K562 (cell line): ENCODE results near the gene WDHD1. TPM values are rescaled to one million over a fixed set of nuclear protein-coding genes. Genes with fewer than 3 reads are reported as not detected.

Experiments used
- ATAC-seq: fragments of 200-7000 bp; cut with Tn5 transposase; 3 replicates; pipeline ENCODE4 v1.9.1; 2020; ENCODE audit warnings: moderate library complexity
- BruUV-seq: library from RNA; stranded (reverse); fragments of 400-500 nt; replicated peaks from 2 replicates; lab custom pipeline; 2021; lab: Mats Ljungman, UMichigan
- CTCF ChIA-PET: fragments of 300-600 bp; formaldehyde crosslinking; extraction: SDS; loops from one replicate; lab custom pipeline; 2021; ENCODE audit warnings: low intra/inter-chr PET ratio; lab: Yijun Ruan, JAX
- POLR2A ChIA-PET: fragments of 300-600, 350-650 bp; sonication (Branson Sonifier 250); formaldehyde crosslinking; extraction: SDS; loops from one replicate; lab custom pipeline; 2021; ENCODE audit warnings: antibody characterized with exemption, inconsistent platforms; lab: Yijun Ruan, JAX
- DNase-seq, 4 experiments: peaks; one replicate each; pipeline versions ENCODE4 v3.0.0 to v3.0.0-alpha.2; 2011 to 2018; ENCODE audit warnings: low spot score in 3 of 4, mixed read lengths in 3 of 4; ENCODE audit errors: extremely low read depth in 1 of 4
- FAIRE-seq: peaks from 2 replicates; lab custom pipeline; 2011; peaks lifted over from hg19 to GRCh38; lab: Jason Lieb, UNC
- H2AFZ ChIP-seq: 2 replicates; pipeline ENCODE4 v1.6.0; 2011; ENCODE audit warnings: low read depth, low read length, control low read depth, inconsistent platforms
- H3K27ac ChIP-seq: fragments of 200-600 bp; 3 replicates; pipeline ENCODE4 v1.8.0; 2011; ENCODE audit warnings: low read depth, mild to moderate bottlenecking, control low read depth, inconsistent platforms, low read length, moderate library complexity, mixed read lengths; ENCODE audit errors: extremely low read depth
- H3K27me3 ChIP-seq, 2 experiments: fragments of 300-600 bp in 1 of 2; 2 replicates in 1 of 2; 3 replicates in 1 of 2; pipeline versions ENCODE4 v1.6.0 to v1.8.0; 2011; ENCODE audit warnings: inconsistent platforms in 2 of 2, low read length in 2 of 2, mild to moderate bottlenecking in 1 of 2, mixed read lengths in 1 of 2, moderate library complexity in 1 of 2; ENCODE audit not compliant: control insufficient read depth in 2 of 2, insufficient read depth in 2 of 2
- H3K36me3 ChIP-seq: fragments of 300-600 bp; 3 replicates; pipeline ENCODE4 v1.8.0; 2011; ENCODE audit warnings: mild to moderate bottlenecking, low read length, inconsistent platforms; ENCODE audit not compliant: control insufficient read depth, insufficient read depth
- H3K4me1 ChIP-seq, 2 experiments: fragments of 200-600 bp in 1 of 2; replicated peaks in 1 of 2; 2 replicates in 1 of 2; 3 replicates in 1 of 2; pipeline versions ENCODE4 v1.5.1 to v1.8.0; 2011; ENCODE audit warnings: inconsistent platforms in 2 of 2, low read length in 2 of 2, mild to moderate bottlenecking in 1 of 2, mixed read lengths in 1 of 2, moderate library complexity in 1 of 2; ENCODE audit not compliant: control insufficient read depth in 2 of 2, insufficient read depth in 2 of 2
- H3K4me2 ChIP-seq: 2 replicates; pipeline ENCODE4 v1.6.1; 2011; ENCODE audit warnings: low read length, control low read depth, inconsistent platforms, mixed read lengths; ENCODE audit not compliant: insufficient read depth
- H3K4me3 ChIP-seq: fragments of 200-600 bp; sonication (generic), shearing (Covaris generic); 2 replicates; pipeline ENCODE4 v1.5.1; 2016; ENCODE audit warnings: control low read depth, inconsistent platforms
- H3K79me2 ChIP-seq: fragments of 200-600 bp; 3 replicates; pipeline ENCODE4 v1.8.0; 2011; ENCODE audit warnings: low read length, inconsistent platforms; ENCODE audit not compliant: control insufficient read depth, insufficient read depth
- H3K9ac ChIP-seq, 2 experiments: 2 replicates each; pipeline versions ENCODE4 v1.6.0 to v1.6.1; 2011; ENCODE audit warnings: low read depth in 2 of 2, low read length in 2 of 2, control low read depth in 1 of 2, inconsistent platforms in 1 of 2, mild to moderate bottlenecking in 1 of 2, mixed read lengths in 1 of 2; ENCODE audit not compliant: insufficient read depth in 1 of 2
- H3K9me1 ChIP-seq: one replicate; pipeline ENCODE4 v1.6.0; 2011; ENCODE audit warnings: inconsistent platforms, mild to moderate bottlenecking, low read length, moderate library complexity; ENCODE audit not compliant: control insufficient read depth, insufficient read depth
- H3K9me3 ChIP-seq: replicated peaks from 2 replicates; pipeline ENCODE4 v1.5.1; 2011; ENCODE audit warnings: low read depth, low read length, inconsistent platforms; ENCODE audit not compliant: control insufficient read depth, insufficient read depth
- H4K20me1 ChIP-seq: replicated peaks from 2 replicates; pipeline ENCODE4 v1.6.1; 2011; ENCODE audit warnings: low read length, inconsistent platforms, mixed read lengths; ENCODE audit not compliant: control insufficient read depth, insufficient read depth
- DIDO1 ChIP-seq: fragments of 450-650 bp; IDR thresholded peaks from 2 replicates; pipeline ENCODE4 v1.6.1; 2016; ENCODE audit warnings: low read depth, missing biosample characterization, missing genetic modification characterization
- EP300 ChIP-seq: IDR thresholded peaks from 2 replicates; pipeline ENCODE4 v1.6.1; 2012; ENCODE audit warnings: low read length, improper control_type of control experiment
- FOXA1 ChIP-seq: fragments of 450-650 bp; IDR thresholded peaks from 2 replicates; pipeline ENCODE4 v1.6.1; 2016; ENCODE audit warnings: mild to moderate bottlenecking, borderline replicate concordance
- KAT2B ChIP-seq: IDR thresholded peaks from one replicate; pipeline ENCODE4 v1.6.1; 2012; ENCODE audit warnings: low read depth, mild to moderate bottlenecking, control low read depth, inconsistent platforms, low read length, moderate library complexity
- MEF2D ChIP-seq: conservative IDR thresholded peaks from 2 replicates; pipeline ENCODE4 v1.6.1; 2016; ENCODE audit warnings: low read depth, missing genetic modification characterization, missing compliant biosample characterization
- MYC ChIP-seq, 2 experiments: fragments of 250-450 bp in 1 of 2; sonication (Bioruptor Pico) in 1 of 2; IDR thresholded peaks; 2 replicates each; pipeline versions ENCODE4 v1.5.1 to v1.6.1; 2012 to 2021; ENCODE audit warnings: low read depth in 2 of 2, borderline replicate concordance in 1 of 2, improper control_type of control experiment in 1 of 2, low read length in 1 of 2, mild to moderate bottlenecking in 1 of 2, moderate library complexity in 1 of 2
- NCOR1 ChIP-seq: fragments of 450-650 bp; IDR thresholded peaks from 2 replicates; pipeline ENCODE4 v1.6.1; 2016; ENCODE audit warnings: mild to moderate bottlenecking, moderate library complexity
- PURB ChIP-seq: sonication (generic); formaldehyde crosslinking; IDR thresholded peaks from 2 replicates; pipeline ENCODE4 v1.9.0; 2021; ENCODE audit warnings: low read depth, mild to moderate bottlenecking, missing genetic modification reagents
- ZKSCAN8 ChIP-seq: fragments of 200-800 bp; sonication (Bioruptor generic); IDR thresholded peaks from 2 replicates; pipeline ENCODE4 v1.6.1; 2016; ENCODE audit warnings: missing genetic modification characterization, missing compliant biosample characterization
- ZNF143 ChIP-seq: sonication (generic); formaldehyde crosslinking; IDR thresholded peaks from 2 replicates; pipeline ENCODE4 v1.9.0; 2022; ENCODE audit warnings: mild to moderate bottlenecking, missing genetic modification reagents
- ZNF175 ChIP-seq: fragments of 200-800 bp; sonication (Bioruptor generic); IDR thresholded peaks from 2 replicates; pipeline ENCODE4 v1.6.1; 2016; ENCODE audit warnings: low read depth, mild to moderate bottlenecking, missing genetic modification characterization, missing compliant biosample characterization
- ZNF282 ChIP-seq: sonication (generic); formaldehyde crosslinking; IDR thresholded peaks from 2 replicates; pipeline ENCODE4 v1.8.1; 2023; ENCODE audit warnings: missing genetic modification reagents
- ZNF695 ChIP-seq: fragments of 450-650 bp; formaldehyde crosslinking; IDR thresholded peaks from 2 replicates; pipeline ENCODE4 v1.4.0; 2020; ENCODE audit warnings: mild to moderate bottlenecking, moderate library complexity
- ZNF707 ChIP-seq: fragments of 250-450 bp; sonication (Bioruptor Pico); conservative IDR thresholded peaks from 2 replicates; pipeline ENCODE4 v1.8.0; 2022; ENCODE audit warnings: inconsistent platforms, mild to moderate bottlenecking, moderate library complexity
- WGBS: fragments of 100-300 bp; shearing (Covaris generic); methylation state at CpG from one replicate; pipeline ENCODE4 v1.1.6; 2016; ENCODE audit warnings: low coverage, mixed read lengths; ENCODE audit not compliant: insufficient coverage; ENCODE audit errors: missing lambda C conversion rate; 5-methylcytosine and 5-hydroxymethylcytosine counted together
- in situ Hi-C: fragments of 300-500 bp; cut with MboI; formaldehyde crosslinking; loops from 4 replicates; pipeline ENCODE4 v1.15.0; 2018; ENCODE audit warnings: inconsistent platforms, mixed read lengths
- intact Hi-C: fragments of 100-400 bp; cut with micrococcal nuclease; formaldehyde crosslinking; loops from 2 replicates; pipeline ENCODE4 v1.14.2; 2022
- polyA plus RNA-seq, 8 experiments: library from polyadenylated mRNA; depleted of rRNA in 4 of 8; stranded (reverse) in 5 of 8; unstranded in 3 of 8; fragments of >200 nt; fragmentation: Nextera tagmentation in 2 of 8; fragmentation: Illumina TruSeq in 1 of 8; extraction: Ambion mirVana in 2 of 8; extraction: Trizol in 1 of 8; gene quantifications; 2 replicates each; pipeline versions ENCODE4 v1.2.1 to v1.2.3, GENCODE V29; 2011 to 2014; ENCODE audit warnings: inconsistent platforms in 1 of 8, missing spikeins in 1 of 8
- total RNA-seq, 7 experiments: library from RNA; depleted of rRNA in 6 of 7; stranded (reverse); fragments of >200 nt in 6 of 7; fragmentation: Illumina TruSeq in 2 of 7; extraction: Trizol in 2 of 7; gene quantifications; 2 replicates each; pipeline versions ENCODE4 v1.2.1 to v1.2.3, GENCODE V29; 2011 to 2021; ENCODE audit warnings: low replicate concordance in 1 of 7
- TF ChIP-seq, protein P1 (sequence below), 2 experiments: fragments of 250-450 bp in 1 of 2; fragments of 450-650 bp in 1 of 2; sonication (Bioruptor Pico) in 1 of 2; IDR thresholded peaks; 2 replicates each; pipeline versions ENCODE4 v1.6.1 to v1.8.0; 2016 to 2021; ENCODE audit warnings: mild to moderate bottlenecking in 2 of 2, moderate library complexity in 2 of 2, missing compliant biosample characterization in 1 of 2, missing genetic modification characterization in 1 of 2
- TF ChIP-seq, protein P2 (sequence below): sonication (generic); formaldehyde crosslinking; IDR thresholded peaks from 2 replicates; pipeline ENCODE4 v1.8.0; 2022; ENCODE audit warnings: mild to moderate bottlenecking, missing genetic modification reagents
- TF ChIP-seq, protein P3 (sequence below): sonication (generic); formaldehyde crosslinking; IDR thresholded peaks from 2 replicates; pipeline ENCODE4 v1.8.1; 2022; ENCODE audit warnings: missing genetic modification reagents
- TF ChIP-seq, protein P4 (sequence below): sonication (generic); formaldehyde crosslinking; IDR thresholded peaks from 2 replicates; pipeline ENCODE4 v1.8.1; 2023; ENCODE audit warnings: mild to moderate bottlenecking, missing genetic modification reagents
- TF ChIP-seq, protein P5 (sequence below): IDR thresholded peaks from 2 replicates; pipeline ENCODE4 v1.6.1; 2014; ENCODE audit warnings: antibody characterized with exemption

Gene WDHD1
- total and polyA plus RNA-seq, 9 of the 15 experiments (the other 6 are each of a cell fraction or from before 2014, with no cell fraction given) = 11.7 to 39.1 (median 30.0) TPM

DNA sequence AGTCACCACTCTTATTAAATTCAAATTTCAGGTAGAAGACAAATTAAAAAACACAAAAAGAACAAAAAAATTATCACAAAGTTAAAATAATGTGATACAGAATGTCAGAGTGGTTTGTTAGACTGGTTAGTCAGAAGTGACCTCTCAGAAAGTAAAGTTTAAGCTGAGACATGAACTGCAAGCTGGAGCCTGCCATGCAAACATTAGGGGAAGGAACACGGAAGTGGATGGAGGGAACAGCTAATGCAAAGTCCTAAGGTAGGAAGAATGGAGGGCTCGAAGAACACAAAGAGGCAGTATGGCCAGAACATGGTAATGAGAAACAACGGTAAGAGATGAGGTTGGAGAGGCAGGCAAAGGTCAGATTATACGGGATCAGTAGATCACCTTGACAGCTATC, 41.7 kb downstream of the WDHD1 start:
- TF ChIP-seq MYC (IDR thresholded peaks at IDR 0.05; ENCODE audit: low read depth, low read length) (no peak), MYC (CRISPR knock-in tag; IDR thresholded peaks at IDR 0.05; ENCODE audit: borderline replicate concordance, low read depth) (no peak), ZNF175 (no peak), MEF2D (no peak), ZNF695 (CRISPR knock-in tag) (no peak), FOXA1 (no peak), ZKSCAN8 (CRISPR knock-in tag) (no peak), ZNF282 (no peak), NCOR1 (no peak), PURB (CRISPR knock-in tag) (no peak), ZNF707 (CRISPR knock-in tag) (no peak), KAT2B (no peak), ZNF143 (CRISPR knock-in tag) (no peak), DIDO1 (tag) (no peak), EP300 (no peak)
- TF ChIP-seq, protein P1, sequence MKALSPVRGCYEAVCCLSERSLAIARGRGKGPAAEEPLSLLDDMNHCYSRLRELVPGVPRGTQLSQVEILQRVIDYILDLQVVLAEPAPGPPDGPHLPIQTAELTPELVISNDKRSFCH (CRISPR knock-in tag; IDR thresholded peaks at IDR 0.05) = no peak
- TF ChIP-seq, protein P1 (tag; IDR thresholded peaks at IDR 0.05) = no peak
- TF ChIP-seq, protein P2, sequence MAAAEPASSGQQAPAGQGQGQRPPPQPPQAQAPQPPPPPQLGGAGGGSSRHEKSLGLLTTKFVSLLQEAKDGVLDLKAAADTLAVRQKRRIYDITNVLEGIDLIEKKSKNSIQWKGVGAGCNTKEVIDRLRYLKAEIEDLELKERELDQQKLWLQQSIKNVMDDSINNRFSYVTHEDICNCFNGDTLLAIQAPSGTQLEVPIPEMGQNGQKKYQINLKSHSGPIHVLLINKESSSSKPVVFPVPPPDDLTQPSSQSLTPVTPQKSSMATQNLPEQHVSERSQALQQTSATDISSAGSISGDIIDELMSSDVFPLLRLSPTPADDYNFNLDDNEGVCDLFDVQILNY (CRISPR knock-in tag) = no peak
- TF ChIP-seq, protein P3, sequence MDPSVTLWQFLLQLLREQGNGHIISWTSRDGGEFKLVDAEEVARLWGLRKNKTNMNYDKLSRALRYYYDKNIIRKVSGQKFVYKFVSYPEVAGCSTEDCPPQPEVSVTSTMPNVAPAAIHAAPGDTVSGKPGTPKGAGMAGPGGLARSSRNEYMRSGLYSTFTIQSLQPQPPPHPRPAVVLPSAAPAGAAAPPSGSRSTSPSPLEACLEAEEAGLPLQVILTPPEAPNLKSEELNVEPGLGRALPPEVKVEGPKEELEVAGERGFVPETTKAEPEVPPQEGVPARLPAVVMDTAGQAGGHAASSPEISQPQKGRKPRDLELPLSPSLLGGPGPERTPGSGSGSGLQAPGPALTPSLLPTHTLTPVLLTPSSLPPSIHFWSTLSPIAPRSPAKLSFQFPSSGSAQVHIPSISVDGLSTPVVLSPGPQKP (CRISPR knock-in tag) = no peak
- TF ChIP-seq, protein P4, sequence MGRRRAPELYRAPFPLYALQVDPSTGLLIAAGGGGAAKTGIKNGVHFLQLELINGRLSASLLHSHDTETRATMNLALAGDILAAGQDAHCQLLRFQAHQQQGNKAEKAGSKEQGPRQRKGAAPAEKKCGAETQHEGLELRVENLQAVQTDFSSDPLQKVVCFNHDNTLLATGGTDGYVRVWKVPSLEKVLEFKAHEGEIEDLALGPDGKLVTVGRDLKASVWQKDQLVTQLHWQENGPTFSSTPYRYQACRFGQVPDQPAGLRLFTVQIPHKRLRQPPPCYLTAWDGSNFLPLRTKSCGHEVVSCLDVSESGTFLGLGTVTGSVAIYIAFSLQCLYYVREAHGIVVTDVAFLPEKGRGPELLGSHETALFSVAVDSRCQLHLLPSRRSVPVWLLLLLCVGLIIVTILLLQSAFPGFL (CRISPR knock-in tag) = no peak
- TF ChIP-seq, protein P5, sequence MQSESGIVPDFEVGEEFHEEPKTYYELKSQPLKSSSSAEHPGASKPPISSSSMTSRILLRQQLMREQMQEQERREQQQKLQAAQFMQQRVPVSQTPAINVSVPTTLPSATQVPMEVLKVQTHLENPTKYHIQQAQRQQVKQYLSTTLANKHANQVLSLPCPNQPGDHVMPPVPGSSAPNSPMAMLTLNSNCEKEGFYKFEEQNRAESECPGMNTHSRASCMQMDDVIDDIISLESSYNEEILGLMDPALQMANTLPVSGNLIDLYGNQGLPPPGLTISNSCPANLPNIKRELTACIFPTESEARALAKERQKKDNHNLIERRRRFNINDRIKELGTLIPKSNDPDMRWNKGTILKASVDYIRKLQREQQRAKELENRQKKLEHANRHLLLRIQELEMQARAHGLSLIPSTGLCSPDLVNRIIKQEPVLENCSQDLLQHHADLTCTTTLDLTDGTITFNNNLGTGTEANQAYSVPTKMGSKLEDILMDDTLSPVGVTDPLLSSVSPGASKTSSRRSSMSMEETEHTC = no peak
- TF ChIP-seq, all 486 proteins: peak for 0
- BruUV-seq = no TSS peak
- in situ Hi-C loops = no loop called here

More for the DNA sequence above, 41.7 kb downstream of the WDHD1 start:
- WGBS = 88% methylated on average over 4 of the region's 4 CpGs
- H3K36me3 ChIP-seq = peaks cover 63% of the 10 kb centered on the region
- H3K9me1 ChIP-seq = no peaks in the 10 kb centered on the region
- H3K4me3 ChIP-seq = no peak overlapping the region
- H3K9me3 ChIP-seq = no peaks in the 10 kb centered on the region
- FAIRE-seq = no peak
- no peak overlapping the region for H2AFZ ChIP-seq
- no peak overlapping the region for H3K4me2 ChIP-seq
- no peak overlapping the region for H3K9ac ChIP-seq
- intact Hi-C loops = no loop called here
- no peaks in the 10 kb centered on the region for H3K4me1 ChIP-seq
- no peaks in the 10 kb centered on the region for H3K27me3 ChIP-seq
- H3K27ac ChIP-seq = no peak overlapping the region
- CTCF ChIA-PET = no interaction called here
- H4K20me1 ChIP-seq = no peaks in the 10 kb centered on the region
- DNase-seq = no peak
- no peak for ATAC-seq
- POLR2A ChIA-PET = interaction anchor here (0.6 kb wide), 1 partner anchor 17 kb away, joined by 4 read pairs; no protein-coding TSS in a partner anchor
- H3K79me2 ChIP-seq = no peaks in the 10 kb centered on the region
